Chondrocyte (in vitro differentiated cells): ENCODE results near the gene TOX2. TPM values are rescaled to one million over a fixed set of nuclear protein-coding genes. Genes with fewer than 3 reads are reported as not detected.

ENCODE experiments used
- DNase-seq: peaks from one replicate; pipeline ENCODE4 v3.0.0; 2021; ENCODE audit warnings: mixed read lengths, low spot score
- H3K27ac Mint-ChIP-seq: one replicate; pipeline ENCODE4 v1.8.0; 2021; ENCODE audit warnings: mild to moderate bottlenecking, moderate library complexity, mixed read lengths; ENCODE audit not compliant: unreplicated experiment
- H3K27me3 Mint-ChIP-seq: 2 replicates; pipeline ENCODE4 v1.8.0; 2021; ENCODE audit warnings: low read depth, mixed read lengths
- H3K36me3 Mint-ChIP-seq: 2 replicates; pipeline ENCODE4 v1.8.0; 2021; ENCODE audit warnings: low read depth, mixed read lengths
- H3K4me1 Mint-ChIP-seq: 2 replicates; pipeline ENCODE4 v1.8.0; 2021; ENCODE audit warnings: low read depth, mild to moderate bottlenecking, mixed read lengths
- H3K4me3 Mint-ChIP-seq: one replicate; pipeline ENCODE4 v1.8.0; 2021; ENCODE audit warnings: mild to moderate bottlenecking, moderate library complexity, mixed read lengths; ENCODE audit not compliant: unreplicated experiment
- H3K9me3 Mint-ChIP-seq: 2 replicates; pipeline ENCODE4 v1.8.0; 2021; ENCODE audit warnings: low read depth, mixed read lengths
- CTCF ChIP-seq: fragments of 200-600 bp; sonication (generic); IDR thresholded peaks from 2 replicates; pipeline ENCODE4 v1.5.0; 2021; ENCODE audit warnings: antibody characterized with exemption, mild to moderate bottlenecking, moderate library complexity
- total RNA-seq: library from RNA; stranded (reverse); gene quantifications from 3 replicates; pipeline ENCODE4 v1.2.1, GENCODE V29; 2021

The TOX2 gene
- total RNA-seq, 1 donor from 2014 or later, result 0.12 TPM

GRCh38 chr20:43999848-44000247 lies 85.2 kb downstream of the TOX2 start:
- Mint-ChIP-seq H3K4me3 (no peak overlapping the region), H3K9me3 (no peaks in the 10 kb centered on the region), H3K27ac (no peak overlapping the region), H3K4me1 (no peaks in the 10 kb centered on the region), H3K36me3 (no peaks in the 10 kb centered on the region), H3K27me3 (peaks cover 56% of the 10 kb centered on the region)
- no peak for DNase-seq
- TF ChIP-seq CTCF, result no peak

- no peak for TF ChIP-seq CTCF
- no peak for DNase-seq
- Mint-ChIP-seq H3K9me3 (no peaks in the 10 kb centered on the region), H3K36me3 (no peaks in the 10 kb centered on the region), H3K4me3 (no peak overlapping the region), H3K4me1 (no peaks in the 10 kb centered on the region), H3K27ac (no peak overlapping the region), H3K27me3 (peaks cover 52% of the 10 kb centered on the region)
Measured at GRCh38 chr20:44001667-44002596, 87.3 kb downstream of the TOX2 start.

GRCh38 chr20:44002861-44003260 lies 88.2 kb downstream of the TOX2 start:
- no peak overlapping the region for H3K27ac Mint-ChIP-seq

GRCh38 chr20:44003609-44004008 lies 89.0 kb downstream of the TOX2 start:
- H3K4me1 Mint-ChIP-seq, result no peaks in the 10 kb centered on the region
- H3K27me3 Mint-ChIP-seq, result peaks cover 48% of the 10 kb centered on the region
- no peak for TF ChIP-seq CTCF
- no peaks in the 10 kb centered on the region for H3K9me3 Mint-ChIP-seq
- DNase-seq, result no peak
- no peak overlapping the region for H3K27ac Mint-ChIP-seq
- no peaks in the 10 kb centered on the region for H3K36me3 Mint-ChIP-seq
- H3K4me3 Mint-ChIP-seq, result no peak overlapping the region

More at GRCh38 chr20:44002861-44003260, 88.2 kb downstream of the TOX2 start:
- no peak for DNase-seq
- Mint-ChIP-seq H3K36me3 (no peaks in the 10 kb centered on the region), H3K4me3 (no peak overlapping the region), H3K4me1 (no peaks in the 10 kb centered on the region), H3K9me3 (no peaks in the 10 kb centered on the region), H3K27me3 (peaks cover 46% of the 10 kb centered on the region)
- no peak for TF ChIP-seq CTCF

- Mint-ChIP-seq H3K36me3 (no peaks in the 10 kb centered on the region), H3K4me1 (no peaks in the 10 kb centered on the region), H3K27me3 (peaks cover 50% of the 10 kb centered on the region), H3K9me3 (no peaks in the 10 kb centered on the region), H3K27ac (no peak overlapping the region), H3K4me3 (no peak overlapping the region)
- TF ChIP-seq CTCF, result no peak
- no peak for DNase-seq
Measured at GRCh38 chr20:44004306-44004915, 89.8 kb downstream of the TOX2 start.
